H1 (cell line): Measurements from ENCODE around the gene GARS1. TPM values are rescaled to one million over a fixed set of nuclear protein-coding genes. Genes with fewer than 3 reads are reported as not detected.

ENCODE experiments used
- ATF2 ChIP-seq: IDR thresholded peaks from 2 replicates; pipeline ENCODE4 v1.6.1; 2012; ENCODE audit warnings: low read length, inconsistent platforms
- BACH1 ChIP-seq: IDR thresholded peaks from 2 replicates; pipeline ENCODE4 v1.6.1; 2012; ENCODE audit warnings: low read length, improper control_type of control experiment
- EP300 ChIP-seq, 2 experiments: IDR thresholded peaks; 1 replicate in 1 of 2; 2 replicates in 1 of 2; pipeline ENCODE4 v1.6.1; 2011 to 2012; ENCODE audit warnings: low read depth in 2 of 2, low read length in 2 of 2, mild to moderate bottlenecking in 2 of 2, borderline replicate concordance in 1 of 2, inconsistent platforms in 1 of 2, moderate library complexity in 1 of 2
- HDAC2 ChIP-seq, 2 experiments: fragments of 300-600 bp in 1 of 2; sonication (generic) in 1 of 2; IDR thresholded peaks; 2 replicates each; pipeline ENCODE4 v1.6.1; 2011 to 2012; ENCODE audit warnings: low read depth in 2 of 2, low read length in 2 of 2, mild to moderate bottlenecking in 2 of 2, moderate library complexity in 2 of 2, borderline replicate concordance in 1 of 2, inconsistent platforms in 1 of 2
- JUN ChIP-seq: IDR thresholded peaks from 2 replicates; pipeline ENCODE4 v1.6.1; 2011; ENCODE audit warnings: low read depth, mild to moderate bottlenecking, improper control_type of control experiment, low read length
- MAFK ChIP-seq: IDR thresholded peaks from 2 replicates; pipeline ENCODE4 v1.6.1; 2012; ENCODE audit warnings: low read depth, mild to moderate bottlenecking, improper control_type of control experiment, low read length
- PHF8 ChIP-seq: fragments of 200-600 bp; sonication (generic); conservative IDR thresholded peaks from 2 replicates; pipeline ENCODE4 v1.7.1; 2012; ENCODE audit warnings: low read depth, mild to moderate bottlenecking, inconsistent platforms, low read length, moderate library complexity
- POLR2A ChIP-seq, 2 experiments: IDR thresholded peaks; 1 replicate in 1 of 2; 2 replicates in 1 of 2; pipeline ENCODE4 v1.6.1; 2011; ENCODE audit warnings: low read depth in 2 of 2, low read length in 2 of 2, mild to moderate bottlenecking in 2 of 2; ENCODE audit errors: control extremely low read depth in 1 of 2
- RXRA ChIP-seq: IDR thresholded peaks from 2 replicates; pipeline ENCODE4 v1.6.1; 2011; ENCODE audit warnings: low read depth, mild to moderate bottlenecking, low read length, moderate library complexity; ENCODE audit not compliant: insufficient read depth
- TAF1 ChIP-seq: IDR thresholded peaks from 2 replicates; pipeline ENCODE4 v1.6.1; 2011; ENCODE audit warnings: mild to moderate bottlenecking, low read depth, low read length
- polyA plus RNA-seq, 7 experiments: library from polyadenylated mRNA; depleted of rRNA in 3 of 7; stranded (reverse) in 5 of 7; unstranded in 2 of 7; fragments of >200 nt in 5 of 7; fragments of 200-250 nt in 2 of 7; gene quantifications; 1 replicate in 5 of 7; 2 replicates in 1 of 7; 4 replicates in 1 of 7; pipeline versions ENCODE4 v1.2.1 to v1.2.3, GENCODE V29; 2011 to 2013; ENCODE audit warnings: missing spikeins in 2 of 7, mixed read lengths in 2 of 7
- total RNA-seq: library from RNA; stranded (reverse); fragmentation: NEBNext Ultra II Directional; extraction: Animal tissue kit (Norgen Biotek cat#: 25700); gene quantifications from 2 replicates; pipeline ENCODE4 v1.2.1, GENCODE V29; 2021

Gene GARS1
- total and polyA plus RNA-seq, 2 of the 8 experiments (the other 6 are each of a cell fraction or from before 2014, with no cell fraction given) = 270 to 476 TPM

DNA sequence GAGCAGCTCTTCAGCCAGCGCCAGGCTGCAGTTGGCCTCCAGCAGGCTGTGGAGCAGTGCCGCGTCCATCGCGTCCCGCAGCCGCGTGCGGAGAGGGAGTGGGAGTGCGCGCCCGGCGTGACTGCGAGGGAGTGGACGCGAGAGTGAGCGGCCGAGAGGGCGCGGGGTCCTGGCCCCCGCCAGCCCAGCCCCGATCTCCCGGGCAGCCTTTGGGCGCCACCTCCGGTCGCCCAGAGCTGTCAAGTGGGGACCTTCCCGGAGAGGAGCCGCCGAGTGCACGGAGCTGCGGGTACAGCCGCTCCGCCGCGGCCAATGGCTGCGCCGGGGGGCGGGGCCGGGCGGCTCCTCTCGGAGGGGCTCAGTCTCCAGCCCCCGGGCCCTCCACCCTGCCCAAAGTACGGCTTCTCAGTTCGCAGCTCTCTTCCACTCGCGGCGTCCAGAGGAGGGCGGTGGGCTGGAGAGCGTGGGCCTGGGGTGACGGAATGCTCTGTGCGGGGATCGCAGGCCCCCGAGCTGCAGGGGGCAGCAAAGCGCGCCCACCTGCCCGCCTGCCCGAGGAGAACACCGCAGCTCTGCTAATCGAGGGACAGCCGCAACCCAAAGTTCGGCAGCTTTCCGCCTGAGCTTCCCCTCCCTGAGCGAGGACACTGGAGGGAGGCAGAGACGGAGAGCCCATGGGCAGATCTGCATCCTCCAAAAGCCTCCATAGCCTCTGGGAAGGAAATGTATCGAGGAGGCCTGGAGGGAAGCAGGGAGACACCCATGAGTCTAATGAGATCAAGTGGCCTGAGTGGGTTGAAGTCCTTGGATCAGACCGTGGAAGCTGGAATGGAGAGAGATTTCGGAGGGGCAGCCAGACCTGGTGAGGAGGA lies 87.8 kb downstream of the GARS1 start, which contains the start of gene CRHR2 (continued):
- no peak for TF ChIP-seq BACH1
- TF ChIP-seq TAF1 = no peak
- no peak for TF ChIP-seq RXRA
- peak in 1 of 2 experiments; percentile 39; a peak in 1 of 4 replicates for TF ChIP-seq HDAC2 (IDR thresholded peaks at IDR 0.05; ENCODE audit: borderline replicate concordance in 1 of 2, low read depth in 2 of 2, low read length in 2 of 2)
- TF ChIP-seq ATF2 = no peak
- no peak for TF ChIP-seq EP300 (IDR thresholded peaks at IDR 0.05; ENCODE audit: borderline replicate concordance in 1 of 2, low read depth in 2 of 2, low read length in 2 of 2)
- no peak for TF ChIP-seq PHF8
- TF ChIP-seq JUN = no peak
- TF ChIP-seq POLR2A (IDR thresholded peaks at IDR 0.05; ENCODE audit: control extremely low read depth in 1 of 2, low read depth in 2 of 2, low read length in 2 of 2) = no peak
- TF ChIP-seq MAFK = no peak
